Mononuclear cell (primary cell): Measurements from ENCODE around the gene UQCR11. TPM values are rescaled to one million over a fixed set of nuclear protein-coding genes. Genes with fewer than 3 reads are reported as not detected.

Source experiments
- H3K27me3 ChIP-seq: 2 replicates; pipeline ENCODE4 v1.6.0; 2011; ENCODE audit warnings: low read length, control low read depth; ENCODE audit not compliant: insufficient read depth
- H3K4me1 ChIP-seq: 2 replicates; pipeline ENCODE4 v1.5.1; 2011; ENCODE audit warnings: mild to moderate bottlenecking, low read length, control low read depth; ENCODE audit not compliant: insufficient read depth
- H3K4me3 ChIP-seq: 2 replicates; pipeline ENCODE4 v1.5.1; 2011; ENCODE audit warnings: mild to moderate bottlenecking, low read length, moderate library complexity
- H3K9me3 ChIP-seq: 2 replicates; pipeline ENCODE4 v1.5.1; 2011; ENCODE audit warnings: low read depth, mild to moderate bottlenecking, control low read depth, low read length
- total RNA-seq: library from RNA; depleted of rRNA; stranded (reverse); fragments of >200 nt; gene quantifications from one replicate; pipeline ENCODE4 v1.2.3, GENCODE V29; 2012

The UQCR11 gene
- total RNA-seq, 1 donor = 31.6 TPM

DNA sequence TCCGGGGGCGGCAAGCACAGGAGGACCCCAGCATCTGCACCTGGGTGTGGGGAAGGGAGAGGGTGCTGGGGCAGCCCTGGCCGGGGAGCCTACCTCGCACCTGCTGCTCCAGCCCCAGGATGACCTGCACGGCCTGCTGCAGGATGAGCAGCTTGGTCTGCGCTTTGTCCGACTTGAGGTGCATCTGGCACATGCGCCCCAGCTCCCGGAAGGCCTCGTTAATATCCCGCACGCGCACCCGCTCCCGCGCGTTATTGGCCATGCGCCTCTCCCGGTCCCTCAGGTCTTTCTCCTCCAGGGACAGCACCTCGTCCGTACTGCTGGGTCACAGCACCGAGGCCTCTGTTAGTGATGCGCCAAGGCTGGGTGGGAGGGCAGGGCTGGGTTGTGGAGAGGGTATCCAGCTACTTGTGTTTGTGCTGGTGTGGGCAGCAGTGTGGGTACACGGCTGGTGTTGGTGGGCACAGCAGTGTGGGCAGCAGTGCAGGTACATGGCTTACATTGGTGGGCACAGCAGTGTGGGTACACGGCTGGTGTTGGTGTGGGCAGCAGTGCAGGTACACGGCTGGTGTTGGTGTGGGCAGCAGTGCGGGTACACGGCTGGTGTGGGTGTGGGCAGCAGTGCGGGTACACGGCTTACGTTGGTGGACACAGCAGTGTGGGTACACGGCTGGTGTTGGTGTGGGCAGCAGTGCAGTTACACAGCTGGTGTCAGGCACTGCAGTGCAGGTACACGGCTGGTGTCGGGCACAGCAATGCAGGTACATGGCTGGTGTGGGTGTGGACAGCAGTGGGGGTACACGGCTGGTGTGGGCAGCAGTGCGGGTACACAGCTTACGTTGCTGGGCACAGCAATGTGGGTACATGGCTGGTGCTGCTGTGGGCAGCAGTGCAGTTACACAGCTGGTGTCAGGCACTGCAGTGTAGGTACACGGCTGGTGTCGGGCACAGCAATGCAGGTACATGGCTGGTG, 7.1 kb upstream of the UQCR11 start:
- peaks cover 25% of the 10 kb centered on the region for H3K4me1 ChIP-seq
- no peak overlapping the region for H3K4me3 ChIP-seq
- H3K9me3 ChIP-seq = no peaks in the 10 kb centered on the region
- no peaks in the 10 kb centered on the region for H3K27me3 ChIP-seq

DNA sequence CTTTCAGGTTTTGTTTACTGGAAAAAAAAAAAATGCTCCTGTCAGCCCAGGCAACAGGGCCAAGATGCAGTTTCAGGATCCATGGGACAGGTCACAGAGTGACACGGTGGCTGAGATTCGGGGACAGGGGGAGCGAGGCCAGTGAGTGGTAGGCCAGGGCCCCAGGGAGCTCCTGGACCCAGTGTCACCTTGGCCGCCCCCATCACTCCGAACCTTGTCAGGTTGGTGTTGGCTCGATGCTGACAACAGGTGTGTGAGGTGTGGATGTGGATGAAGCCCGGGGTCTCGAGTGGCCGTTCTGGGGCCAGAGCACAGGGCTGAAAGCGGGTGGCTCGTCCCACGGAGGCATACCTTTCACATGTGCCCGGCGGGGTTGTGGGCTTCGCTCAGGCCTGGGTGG, 6.1 kb upstream of the UQCR11 start:
- H3K27me3 ChIP-seq = no peaks in the 10 kb centered on the region

DNA sequence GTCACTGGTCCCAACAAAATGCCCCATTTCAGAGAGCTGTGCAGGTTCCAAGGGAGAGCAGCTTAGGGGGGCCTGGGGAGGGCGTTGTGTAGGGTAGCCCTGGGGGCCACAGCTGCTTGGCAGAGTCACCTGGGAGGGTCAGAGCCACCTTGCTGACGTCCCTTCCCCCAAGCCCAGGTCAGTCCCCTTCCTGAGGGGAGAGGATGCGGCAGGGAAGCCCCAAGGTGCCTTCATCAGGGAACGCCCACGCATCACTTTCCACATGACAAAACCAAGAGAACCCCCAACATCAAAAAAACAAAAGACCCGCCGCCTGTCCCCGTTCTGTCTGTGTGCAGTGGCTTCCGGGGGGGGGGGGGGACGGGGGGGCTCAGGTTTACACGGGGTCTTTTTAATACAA, 5.3 kb upstream of the UQCR11 start:
- H3K27me3 ChIP-seq = no peaks in the 10 kb centered on the region
- H3K9me3 ChIP-seq = no peaks in the 10 kb centered on the region
- peaks cover 36% of the 10 kb centered on the region for H3K4me1 ChIP-seq
- no peak overlapping the region for H3K4me3 ChIP-seq

More for the DNA sequence above, 6.1 kb upstream of the UQCR11 start:
- no peak overlapping the region for H3K4me3 ChIP-seq
- H3K9me3 ChIP-seq = no peaks in the 10 kb centered on the region
- peaks cover 32% of the 10 kb centered on the region for H3K4me1 ChIP-seq

DNA sequence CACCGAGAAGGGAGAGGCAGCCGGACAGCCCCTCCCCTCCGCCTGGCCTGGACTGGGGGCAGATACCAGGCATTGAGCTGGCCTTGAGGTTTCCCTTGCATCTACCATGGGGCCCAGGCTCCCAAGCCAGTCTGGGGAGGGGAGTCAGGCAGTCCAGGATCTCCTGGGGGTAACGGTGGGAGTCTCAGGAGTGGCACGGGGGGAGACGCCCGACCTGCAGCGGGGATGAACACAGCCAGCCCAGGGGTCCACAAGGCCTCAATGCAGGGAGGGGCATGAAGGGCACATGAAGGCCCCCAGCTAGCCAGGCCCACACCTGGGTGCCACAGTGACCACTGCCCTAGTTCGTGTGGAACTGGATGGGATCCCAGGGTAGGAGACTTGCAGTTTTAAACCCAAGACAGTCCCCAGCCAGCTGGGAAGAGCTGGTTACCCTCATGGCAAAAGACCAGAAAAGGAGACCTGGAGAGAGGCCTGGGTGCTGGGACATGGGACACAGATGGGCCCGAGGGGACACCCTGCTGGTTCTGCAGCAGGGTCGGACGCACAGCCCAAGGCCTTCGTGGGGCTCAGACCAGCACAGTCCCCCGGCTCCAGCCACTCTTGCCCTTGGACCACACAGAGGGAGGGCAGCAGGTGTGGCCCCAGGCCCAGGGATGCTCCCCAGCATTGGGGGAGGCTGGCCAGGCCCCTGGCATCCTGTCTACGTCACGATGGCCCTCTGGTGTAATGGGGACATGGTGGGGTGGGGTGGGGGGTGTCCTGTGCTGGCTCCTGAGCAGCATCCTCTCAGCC, 4.6 kb upstream of the UQCR11 start:
- no peak overlapping the region for H3K4me3 ChIP-seq
- peaks cover 37% of the 10 kb centered on the region for H3K4me1 ChIP-seq
- no peaks in the 10 kb centered on the region for H3K9me3 ChIP-seq
- H3K27me3 ChIP-seq = no peaks in the 10 kb centered on the region

DNA sequence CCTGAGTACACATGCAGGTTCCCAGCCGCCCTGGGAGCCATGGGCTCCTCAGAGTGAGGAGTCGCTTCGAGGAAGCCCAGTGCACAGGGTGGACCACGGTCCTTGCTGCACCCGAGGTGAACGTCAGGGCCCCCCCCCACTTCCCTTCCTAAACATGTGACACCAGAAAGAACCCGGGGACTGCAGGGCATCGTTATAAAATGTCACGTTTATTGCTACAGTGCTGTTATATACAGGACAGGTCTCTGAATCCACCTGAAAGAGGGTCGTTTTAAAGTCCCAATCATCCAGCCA, 3.8 kb upstream of the UQCR11 start:
- H3K4me1 ChIP-seq = peaks cover 45% of the 10 kb centered on the region
- H3K27me3 ChIP-seq = no peaks in the 10 kb centered on the region
- H3K4me3 ChIP-seq = peak overlapping the region; percentile 4
- no peaks in the 10 kb centered on the region for H3K9me3 ChIP-seq

DNA sequence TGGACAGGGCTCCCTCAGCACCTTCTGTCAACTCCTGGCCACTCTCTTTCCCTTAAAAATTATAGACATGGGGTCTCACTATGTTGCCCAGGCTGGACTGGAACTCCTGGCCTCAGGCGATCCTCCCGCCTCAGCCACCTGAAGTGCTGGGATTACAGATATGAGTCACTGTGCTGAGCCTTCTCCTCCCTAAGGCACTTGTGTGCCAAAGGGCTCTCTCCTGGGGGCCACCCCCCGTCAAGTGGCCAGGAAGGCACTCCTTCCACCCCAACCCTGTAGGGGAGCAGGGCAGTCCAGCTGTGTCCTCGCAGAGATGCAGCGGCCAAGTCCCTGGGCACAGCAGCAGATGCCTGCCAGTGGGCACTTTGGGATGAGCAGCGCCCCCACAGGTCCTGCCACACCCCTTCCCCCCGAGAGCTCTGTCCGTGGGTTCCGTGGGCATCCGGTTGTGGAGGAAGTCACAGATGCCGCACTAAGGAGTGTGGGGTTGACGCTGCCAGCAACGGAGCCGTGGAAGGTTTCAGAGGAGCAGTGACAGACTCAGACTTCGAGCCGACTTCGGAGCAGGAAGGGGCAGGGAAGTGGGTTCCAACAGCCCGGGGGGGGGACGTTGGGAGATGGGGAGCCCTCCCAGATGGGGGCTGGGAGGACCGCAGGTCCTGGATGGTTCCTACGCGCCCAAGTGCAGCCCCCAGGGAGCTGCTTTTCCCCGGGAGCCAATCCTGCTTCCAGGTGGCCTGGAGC, 3.3 kb upstream of the UQCR11 start:
- no peaks in the 10 kb centered on the region for H3K27me3 ChIP-seq
- no peaks in the 10 kb centered on the region for H3K9me3 ChIP-seq
- peak overlapping the region; percentile 4 for H3K4me3 ChIP-seq
- peaks cover 50% of the 10 kb centered on the region for H3K4me1 ChIP-seq

DNA sequence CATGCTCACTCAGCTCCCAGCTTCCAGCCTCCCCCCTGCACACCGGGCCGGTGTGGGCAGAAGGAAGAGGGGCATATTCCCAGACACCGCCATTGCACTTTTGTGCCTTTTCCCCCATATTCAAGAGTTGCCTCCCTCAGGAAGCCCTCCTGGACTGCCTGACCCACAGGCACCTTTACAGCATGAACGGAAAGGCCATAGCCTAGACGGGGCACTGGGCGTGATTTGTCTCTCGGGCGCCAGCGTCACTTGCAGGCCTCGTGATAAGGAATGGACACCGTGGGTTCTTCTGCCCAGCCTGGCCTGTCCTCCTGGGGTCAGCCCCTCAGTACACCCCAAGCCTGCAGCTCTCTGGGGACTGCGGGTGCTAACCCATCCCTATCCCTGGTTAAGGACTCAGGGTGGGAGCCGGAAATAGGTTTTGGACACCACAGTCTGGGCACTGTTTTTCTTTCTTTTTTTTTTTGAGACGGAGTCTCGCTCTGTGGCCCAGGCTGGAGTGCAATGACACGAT, 933 bp upstream of the UQCR11 start:
- Histone ChIP-seq H3K4me1 (peaks cover 61% of the 10 kb centered on the region), H3K27me3 (no peaks in the 10 kb centered on the region), H3K9me3 (no peaks in the 10 kb centered on the region), H3K4me3 (peak overlapping the region; percentile 95)

DNA sequence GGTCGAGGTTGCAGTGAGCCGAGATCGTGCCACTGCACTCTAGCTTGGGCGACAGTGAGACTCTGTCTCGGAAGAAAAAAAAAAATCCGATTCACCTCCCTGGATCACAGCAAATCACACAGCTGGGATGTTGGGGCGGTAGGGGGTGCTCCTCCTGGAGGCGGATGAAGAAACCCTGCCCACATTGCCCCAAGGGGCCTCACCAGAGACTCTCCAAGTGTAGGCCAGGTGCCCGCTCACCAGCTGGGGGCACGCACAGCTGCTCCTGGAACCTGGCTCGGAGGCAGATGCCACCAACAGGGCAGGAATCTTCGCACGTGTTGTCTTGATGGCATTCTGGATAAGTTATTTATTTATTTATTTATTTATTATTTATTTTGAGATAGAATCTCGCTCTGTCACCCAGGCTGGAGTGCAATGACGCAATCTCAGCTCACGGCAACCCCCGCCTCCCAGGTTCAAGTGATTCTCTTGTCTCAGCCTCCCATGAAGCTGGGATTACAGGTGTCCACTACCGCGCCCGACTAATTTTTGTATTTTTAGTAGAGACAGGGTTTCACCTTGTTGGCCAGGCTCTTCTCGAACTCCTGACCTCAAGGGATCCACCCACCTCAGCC, 3.1 kb downstream of the UQCR11 start:
- peaks cover 36% of the 10 kb centered on the region for H3K4me1 ChIP-seq
- H3K9me3 ChIP-seq = no peaks in the 10 kb centered on the region
- no peaks in the 10 kb centered on the region for H3K27me3 ChIP-seq
- H3K4me3 ChIP-seq = no peak overlapping the region

DNA sequence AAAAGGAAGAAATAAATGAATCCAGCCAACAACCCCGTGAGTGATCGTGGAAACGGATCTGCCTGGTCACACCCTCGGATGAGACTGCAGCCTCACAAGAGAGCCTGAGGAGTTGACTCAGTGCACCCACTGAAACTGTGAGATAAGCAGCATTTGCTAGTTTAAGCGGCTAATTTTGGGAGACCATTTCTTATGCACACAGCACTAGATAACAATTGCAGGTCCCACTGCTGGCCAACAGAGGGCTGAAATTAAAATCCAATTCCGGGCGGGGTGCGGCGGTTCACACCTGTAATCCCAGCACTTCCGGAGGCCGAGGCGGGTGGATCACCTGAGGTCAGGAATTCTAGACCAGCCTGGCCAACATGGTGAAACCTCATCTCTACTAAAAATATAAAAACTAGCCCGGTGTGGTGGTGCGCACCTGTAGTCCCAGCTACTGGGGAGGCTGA, 3.6 kb downstream of the UQCR11 start:
- no peak overlapping the region for H3K4me3 ChIP-seq
- H3K9me3 ChIP-seq = no peaks in the 10 kb centered on the region
- H3K4me1 ChIP-seq = peaks cover 33% of the 10 kb centered on the region
- no peaks in the 10 kb centered on the region for H3K27me3 ChIP-seq

DNA sequence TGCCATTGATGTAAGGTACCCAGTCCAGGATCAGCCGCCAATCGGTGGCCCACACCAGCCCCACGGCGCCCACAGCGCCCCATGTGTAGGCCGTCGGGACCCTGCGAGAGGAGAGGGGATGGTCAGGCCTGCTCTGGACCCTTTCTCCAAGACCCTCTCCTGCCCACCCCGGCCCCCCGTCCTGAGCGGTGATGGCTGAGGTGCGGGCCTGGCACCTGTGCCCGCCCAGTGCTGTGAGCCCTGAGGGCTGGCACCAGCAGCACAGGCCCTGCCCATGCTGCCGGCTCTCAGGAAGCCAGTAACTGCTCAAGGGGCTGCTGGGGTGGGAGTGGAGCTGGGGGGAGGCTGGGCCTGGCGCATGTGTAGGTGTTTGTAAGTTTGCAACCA, 5.8 kb downstream of the UQCR11 start:
- peaks cover 20% of the 10 kb centered on the region for H3K4me1 ChIP-seq
- no peaks in the 10 kb centered on the region for H3K9me3 ChIP-seq
- H3K27me3 ChIP-seq = no peaks in the 10 kb centered on the region
- H3K4me3 ChIP-seq = no peak overlapping the region

DNA sequence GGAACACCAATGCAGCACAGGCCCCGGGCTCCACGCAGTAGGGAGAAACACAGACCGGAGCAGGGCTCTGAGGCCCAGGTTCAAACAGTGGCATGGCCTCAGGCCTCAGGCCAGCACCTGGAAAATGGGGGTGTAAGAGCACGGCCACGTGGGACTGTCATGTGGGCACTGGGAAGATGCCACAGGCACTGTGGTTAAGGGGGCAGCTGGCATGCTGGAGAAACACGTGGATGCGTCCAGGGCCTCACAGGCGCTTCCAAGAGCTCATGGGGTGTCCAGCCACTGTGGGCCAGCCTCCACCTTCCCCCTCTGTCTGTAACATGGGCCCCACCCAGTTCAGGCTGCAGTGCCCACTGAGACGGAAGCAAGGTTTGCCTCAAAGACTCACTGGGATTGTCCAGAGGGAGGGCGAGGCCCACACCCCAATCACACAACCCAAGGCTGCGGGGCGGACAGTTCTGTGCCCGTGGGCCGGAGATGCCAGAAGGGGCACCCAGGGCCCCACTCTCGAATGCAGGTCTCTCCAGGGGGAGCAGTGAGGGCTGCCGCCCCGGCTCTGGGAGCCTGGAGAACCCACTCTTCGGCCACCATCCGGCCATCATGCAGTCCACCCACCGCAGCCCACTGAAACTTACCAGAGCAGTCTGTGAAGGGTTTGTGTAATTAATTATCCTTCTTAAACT, 6.3 kb downstream of the UQCR11 start:
- Histone ChIP-seq H3K4me3 (no peak overlapping the region), H3K27me3 (no peaks in the 10 kb centered on the region), H3K4me1 (peaks cover 15% of the 10 kb centered on the region), H3K9me3 (no peaks in the 10 kb centered on the region)

DNA sequence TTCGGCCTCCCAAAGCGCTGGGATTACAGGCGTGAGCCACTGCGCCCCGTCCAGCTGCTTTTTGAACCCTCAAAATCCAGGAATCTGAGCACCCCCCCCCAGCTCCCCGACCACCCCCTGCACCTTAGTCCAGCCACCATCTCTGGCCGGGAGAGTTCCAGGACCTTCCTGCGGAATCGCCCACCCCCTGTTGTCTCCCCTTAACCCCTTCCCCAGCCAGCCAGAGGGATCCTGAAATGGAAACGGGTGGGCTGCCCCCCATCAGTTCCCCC, 11.8 kb downstream of the UQCR11 start:
- Histone ChIP-seq H3K9me3 (no peaks in the 10 kb centered on the region), H3K4me3 (no peak overlapping the region)

DNA sequence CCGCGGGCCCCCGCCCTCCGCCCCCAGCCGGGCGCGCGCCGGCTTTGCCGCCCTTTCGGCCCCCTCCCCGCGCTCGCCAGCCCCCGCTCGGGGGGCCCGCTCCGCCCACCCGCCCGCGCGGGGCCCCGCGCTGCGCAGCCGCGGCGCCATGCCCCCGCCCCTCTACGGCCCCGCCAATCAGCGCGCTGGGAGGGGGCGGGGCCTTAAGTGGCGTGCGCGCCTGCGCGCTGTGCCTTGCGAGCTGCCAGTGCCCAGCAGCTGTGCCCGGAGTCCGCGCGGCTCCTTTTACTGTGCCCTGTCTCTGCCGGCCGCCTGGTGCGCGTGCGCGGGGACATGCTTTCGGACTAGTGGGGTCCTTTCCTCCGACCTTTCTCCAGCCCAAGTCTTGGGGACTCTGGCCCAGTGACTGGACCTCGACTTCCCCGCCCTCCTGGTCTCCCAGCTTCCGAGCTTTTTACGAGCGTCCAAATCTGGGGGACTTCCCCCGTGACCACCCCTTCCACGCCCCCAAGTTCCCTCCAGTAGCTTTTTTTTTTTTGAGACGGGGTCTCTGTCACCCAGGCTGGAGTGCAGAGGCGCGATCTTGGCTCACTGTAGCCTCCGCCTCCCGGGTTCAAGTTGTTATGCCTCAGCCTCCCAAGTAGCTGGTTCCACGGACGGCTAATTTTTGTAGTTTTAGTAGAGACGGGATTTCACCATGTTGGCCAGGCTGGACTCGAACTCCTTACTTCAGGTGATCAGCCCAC, 12.3 kb downstream of the UQCR11 start, which contains the start of gene MBD3:
MBD3 (minus strand) TSS at position 111 of the 746 bp plus-strand sequence. CDS start 234 bp downstream, outside the sequence.
- Histone ChIP-seq H3K4me3 (peak within 1 kb of the TSS; percentile 64), H3K27me3 (no peaks in the 10 kb centered on the region), H3K4me1 (peaks cover 26% of the 10 kb centered on the region), H3K9me3 (no peaks in the 10 kb centered on the region)

More for the DNA sequence above, 11.8 kb downstream of the UQCR11 start:
- H3K4me1 ChIP-seq = peaks cover 26% of the 10 kb centered on the region
- H3K27me3 ChIP-seq = no peaks in the 10 kb centered on the region
